B cell (primary cell): Measurements from ENCODE around the gene VCL. TPM values are rescaled to one million over a fixed set of nuclear protein-coding genes. Genes with fewer than 3 reads are reported as not detected.

Experiments
- ATAC-seq: fragments of 200-7000 bp; cut with Tn5 transposase; one replicate; pipeline ENCODE4 v1.10.0; 2021; ENCODE audit warnings: low read depth, mild to moderate bottlenecking, moderate number of reproducible peaks, moderate library complexity
- CTCF ChIA-PET: fragments of 350-600 bp; sonication (Branson Sonifier 250); formaldehyde crosslinking; loops from one replicate; lab custom pipeline; 2021; ENCODE audit warnings: antibody characterized with exemption, inconsistent platforms; lab: Charles Lee
- POLR2A ChIA-PET: fragments of 350-600 bp; sonication (Branson Sonifier 250); formaldehyde crosslinking; loops from one replicate; lab custom pipeline; 2021; ENCODE audit warnings: antibody characterized with exemption; lab: Charles Lee
- DNase-seq: peaks from one replicate; pipeline ENCODE4 v3.0.0; 2013
- H2AFZ ChIP-seq: 2 replicates; pipeline ENCODE4 v1.6.1; 2012; ENCODE audit warnings: mild to moderate bottlenecking, low read depth, low read length; ENCODE audit not compliant: insufficient read depth, poor library complexity, severe bottlenecking
- H3K27ac ChIP-seq, 2 donors: 1 replicate in 1 of 2; 2 replicates in 1 of 2; pipeline ENCODE4 v1.5.1; 2012 to 2013; ENCODE audit warnings: low read length in 2 of 2, mild to moderate bottlenecking in 2 of 2, moderate library complexity in 1 of 2
- H3K27me3 ChIP-seq, 4 experiments: fragments of 200-600 bp in 1 of 4; sonication (generic) in 1 of 4; replicated peaks in 1 of 4; 1 replicate in 2 of 4; 2 replicates in 2 of 4; pipeline versions ENCODE4 v1.6.1 to v1.7.0; 2013 to 2016; ENCODE audit warnings: low read length in 3 of 4, mild to moderate bottlenecking in 2 of 4, mixed read lengths in 1 of 4, moderate library complexity in 1 of 4; ENCODE audit not compliant: insufficient read depth in 4 of 4, control insufficient read depth in 3 of 4; ENCODE audit errors: control extremely low read depth in 1 of 4
- H3K36me3 ChIP-seq, 2 experiments: replicated peaks in 1 of 2; 1 replicate in 1 of 2; 2 replicates in 1 of 2; pipeline versions ENCODE4 v1.6.1 to v1.7.1; 2013; ENCODE audit warnings: low read length in 1 of 2; ENCODE audit not compliant: insufficient read depth in 2 of 2, control insufficient read depth in 1 of 2; ENCODE audit errors: control extremely low read depth in 1 of 2, extremely low read depth in 1 of 2
- H3K4me1 ChIP-seq, 2 donors: fragments of 200-600 bp in 1 of 2; sonication (generic) in 1 of 2; 1 replicate in 1 of 2; 2 replicates in 1 of 2; pipeline versions ENCODE4 v1.5.1 to v1.6.1; 2013 to 2017; ENCODE audit warnings: low read length in 2 of 2; ENCODE audit not compliant: control insufficient read depth in 2 of 2, insufficient read depth in 2 of 2
- H3K4me2 ChIP-seq: replicated peaks from 2 replicates; pipeline ENCODE3; 2012; ENCODE audit warnings: mild to moderate bottlenecking, low read depth, low read length; ENCODE audit not compliant: poor library complexity, severe bottlenecking
- H3K4me3 ChIP-seq, 5 experiments: fragments of 200-600 bp in 1 of 5; sonication (generic) in 1 of 5; 1 replicate in 3 of 5; 2 replicates in 2 of 5; pipeline versions ENCODE4 v1.5.1 to v1.7.0; 2011 to 2016; ENCODE audit warnings: low read length in 4 of 5, mild to moderate bottlenecking in 4 of 5, low read depth in 2 of 5, control low read depth in 1 of 5, moderate library complexity in 1 of 5; ENCODE audit not compliant: insufficient read depth in 1 of 5; ENCODE audit errors: control extremely low read depth in 1 of 5, extremely low read depth in 1 of 5
- H3K79me2 ChIP-seq: fragments of 200-600 bp; sonication (generic); one replicate; pipeline ENCODE4 v1.6.0; 2016; ENCODE audit warnings: low read length; ENCODE audit not compliant: control insufficient read depth, insufficient read depth
- H3K9ac ChIP-seq: fragments of 200-600 bp; sonication (generic); 2 replicates; pipeline ENCODE4 v1.6.1; 2017; ENCODE audit warnings: mild to moderate bottlenecking, low read length, moderate library complexity
- H3K9me3 ChIP-seq, 3 donors: one replicate each; pipeline versions ENCODE4 v1.6.1 to v1.7.1; 2013; ENCODE audit warnings: low read length in 2 of 3; ENCODE audit not compliant: control insufficient read depth in 2 of 3, insufficient read depth in 1 of 3; ENCODE audit errors: control extremely low read depth in 1 of 3
- H4K20me1 ChIP-seq: 2 replicates; pipeline ENCODE4 v1.6.0; 2012; ENCODE audit warnings: mild to moderate bottlenecking, low read length; ENCODE audit not compliant: insufficient read depth, control insufficient read depth, poor library complexity, severe bottlenecking
- H3K27ac Mint-ChIP-seq: one replicate; pipeline ENCODE4 v1.8.0; 2021; ENCODE audit warnings: mixed read lengths
- H3K27me3 Mint-ChIP-seq: one replicate; pipeline ENCODE4 v1.8.0; 2021; ENCODE audit warnings: mixed read lengths
- H3K4me1 Mint-ChIP-seq: one replicate; pipeline ENCODE4 v1.8.0; 2021; ENCODE audit warnings: mixed read lengths
- H3K4me3 Mint-ChIP-seq: one replicate; pipeline ENCODE4 v1.8.0; 2021; ENCODE audit warnings: mixed read lengths
- H3K9me3 Mint-ChIP-seq: one replicate; pipeline ENCODE4 v1.8.0; 2022; ENCODE audit warnings: mixed read lengths; ENCODE audit not compliant: insufficient read depth
- EZH2 ChIP-seq: IDR thresholded peaks from 2 replicates; pipeline ENCODE4 v1.6.1; 2012; ENCODE audit warnings: borderline replicate concordance, low read depth, mild to moderate bottlenecking, moderate library complexity, low read length; ENCODE audit not compliant: insufficient read depth, poor library complexity, severe bottlenecking
- WGBS: methylation state at CpG from one replicate; pipeline ENCODE4 v1.1.5; 2013; ENCODE audit warnings: missing lambda C conversion rate; ENCODE audit not compliant: insufficient coverage; 5-methylcytosine and 5-hydroxymethylcytosine counted together
- intact Hi-C: fragments of 100-400 bp; cut with micrococcal nuclease; formaldehyde crosslinking; loops from one replicate; pipeline ENCODE4 v1.10.0; 2022
- polyA plus RNA-seq: library from polyadenylated mRNA; depleted of rRNA; stranded (reverse); fragments of >200 nt; gene quantifications from 2 replicates; pipeline ENCODE4 v1.2.3, GENCODE V29; 2012
- total RNA-seq, 2 donors: library from RNA; stranded (reverse); fragments of 120-200 nt in 1 of 2; gene quantifications; 1 replicate in 1 of 2; 2 replicates in 1 of 2; pipeline versions ENCODE4 v1.2.3 to v1.2.4, GENCODE V29; 2013 to 2022
- TF ChIP-seq, protein P1 (sequence below): fragments of 200-600 bp; IDR thresholded peaks from one replicate; pipeline ENCODE4 v1.8.0; 2022; ENCODE audit warnings: antibody characterized with exemption, mild to moderate bottlenecking

The VCL gene
- total and polyA plus RNA-seq, 2 donors (not counting 1 experiment from before 2014, with no cell fraction given), result 13.1 to 29.8 TPM

GRCh38 chr10:74072503-74072902 lies 74.6 kb downstream of the VCL start:
- Histone ChIP-seq H3K9me3 (no peaks in the 10 kb centered on the region), H2AFZ (no peak overlapping the region), H3K79me2 (no peaks in the 10 kb centered on the region), H3K27ac (no peak overlapping the region), H3K27me3 (no peaks in the 10 kb centered on the region), H3K4me1 (peaks cover 5 to 6% of the 10 kb centered on the region in 2 donors), H3K36me3 (peaks cover 0 to 20% of the 10 kb centered on the region in 2 experiments), H4K20me1 (no peaks in the 10 kb centered on the region), H3K4me2 (no peak overlapping the region), H3K9ac (no peak overlapping the region), H3K4me3 (no peak overlapping the region)
- Mint-ChIP-seq H3K4me3 (no peak overlapping the region), H3K27ac (no peak overlapping the region), H3K27me3 (no peaks in the 10 kb centered on the region), H3K9me3 (no peaks in the 10 kb centered on the region), H3K4me1 (peaks cover 14% of the 10 kb centered on the region)
- no peak for DNase-seq
- ATAC-seq, result no peak
- 96% methylated on average over 4 of the region's 6 CpGs for WGBS
- POLR2A ChIA-PET, result no interaction called here
- CTCF ChIA-PET, result interaction anchor here (1.4 to 3.1 kb wide), 3 partner anchors 9 to 193 kb away, joined by 5 to 16 read pairs (median 9); no protein-coding TSS in a partner anchor
- intact Hi-C loops, result no loop called here
- TF ChIP-seq EZH2, result no peak
- TF ChIP-seq, protein P1, sequence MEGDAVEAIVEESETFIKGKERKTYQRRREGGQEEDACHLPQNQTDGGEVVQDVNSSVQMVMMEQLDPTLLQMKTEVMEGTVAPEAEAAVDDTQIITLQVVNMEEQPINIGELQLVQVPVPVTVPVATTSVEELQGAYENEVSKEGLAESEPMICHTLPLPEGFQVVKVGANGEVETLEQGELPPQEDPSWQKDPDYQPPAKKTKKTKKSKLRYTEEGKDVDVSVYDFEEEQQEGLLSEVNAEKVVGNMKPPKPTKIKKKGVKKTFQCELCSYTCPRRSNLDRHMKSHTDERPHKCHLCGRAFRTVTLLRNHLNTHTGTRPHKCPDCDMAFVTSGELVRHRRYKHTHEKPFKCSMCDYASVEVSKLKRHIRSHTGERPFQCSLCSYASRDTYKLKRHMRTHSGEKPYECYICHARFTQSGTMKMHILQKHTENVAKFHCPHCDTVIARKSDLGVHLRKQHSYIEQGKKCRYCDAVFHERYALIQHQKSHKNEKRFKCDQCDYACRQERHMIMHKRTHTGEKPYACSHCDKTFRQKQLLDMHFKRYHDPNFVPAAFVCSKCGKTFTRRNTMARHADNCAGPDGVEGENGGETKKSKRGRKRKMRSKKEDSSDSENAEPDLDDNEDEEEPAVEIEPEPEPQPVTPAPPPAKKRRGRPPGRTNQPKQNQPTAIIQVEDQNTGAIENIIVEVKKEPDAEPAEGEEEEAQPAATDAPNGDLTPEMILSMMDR, result no peak

DNA sequence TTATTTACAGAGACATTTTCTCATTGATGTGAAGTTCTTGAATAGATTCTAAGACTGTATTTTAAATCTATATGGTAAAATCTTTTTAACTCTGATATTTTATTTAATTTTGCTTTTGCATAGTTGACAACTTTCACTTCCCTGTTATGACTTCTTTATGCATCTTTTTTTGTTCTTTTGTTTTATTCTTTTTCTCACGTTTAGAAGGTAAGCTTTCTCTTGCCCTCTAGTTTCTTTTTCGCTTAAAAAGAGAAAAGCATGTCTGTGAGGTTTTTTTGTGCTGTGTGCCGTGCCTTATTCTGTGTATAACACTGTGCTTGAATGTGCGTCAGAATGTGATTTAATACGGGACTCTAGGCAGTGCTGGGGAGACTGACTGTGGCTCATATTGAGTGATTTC lies 78.0 kb downstream of the VCL start:
- POLR2A ChIA-PET, result no interaction called here
- H3K27ac Mint-ChIP-seq, result peak overlapping the region; percentile 75

More for the DNA sequence above, 78.0 kb downstream of the VCL start:
- Mint-ChIP-seq H3K4me3 (no peak overlapping the region), H3K27me3 (no peaks in the 10 kb centered on the region), H3K4me1 (peaks cover 38% of the 10 kb centered on the region), H3K9me3 (no peaks in the 10 kb centered on the region)
- H2AFZ ChIP-seq, result no peak overlapping the region
- DNase-seq (no peak), ATAC-seq (no peak)
- H3K27me3 ChIP-seq, result no peaks in the 10 kb centered on the region
- H3K9ac ChIP-seq, result no peak overlapping the region
- H3K36me3 ChIP-seq, result peaks cover 0 to 17% of the 10 kb centered on the region in 2 experiments
- H3K4me2 ChIP-seq, result no peak overlapping the region
- peak overlapping the region in 1 of 2 donors; percentile 40 for H3K27ac ChIP-seq
- 95% methylated on average over 4 of the region's 5 CpGs for WGBS
- H3K4me3 ChIP-seq, result no peak overlapping the region
- intact Hi-C loops, result no loop called here
- no peaks in the 10 kb centered on the region for H3K79me2 ChIP-seq
- CTCF ChIA-PET, result interaction anchor here (2.0 to 4.4 kb wide), 4 partner anchors 135 to 196 kb away, joined by 5 to 40 read pairs (median 14); no protein-coding TSS in a partner anchor
- no peaks in the 10 kb centered on the region for H4K20me1 ChIP-seq
- TF ChIP-seq, protein P1, result no peak
- no peak for TF ChIP-seq EZH2
- peaks cover 21 to 23% of the 10 kb centered on the region in 2 donors for H3K4me1 ChIP-seq
- no peaks in the 10 kb centered on the region for H3K9me3 ChIP-seq
